Measurements from ENCODE around the gene MRM2.

MRM2 gene

DNA sequence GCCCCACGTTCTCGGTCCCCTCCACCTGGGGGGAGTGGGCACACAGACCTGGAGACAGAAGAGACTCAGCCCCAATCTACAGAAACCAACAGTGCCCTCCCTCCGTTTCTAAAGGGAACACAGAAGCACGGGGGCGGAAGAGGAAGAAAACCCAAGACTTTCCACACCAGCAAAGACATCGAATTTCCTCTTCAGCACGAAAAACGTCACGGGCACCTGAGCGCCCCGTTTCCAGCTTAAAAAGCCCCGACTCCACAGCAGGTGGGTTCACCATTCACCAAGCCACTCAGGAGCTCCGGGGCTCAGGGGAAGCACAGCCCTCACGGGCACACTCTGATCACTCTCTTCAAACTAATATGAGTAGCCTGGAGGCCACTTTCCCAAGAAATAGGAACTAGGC, 19.6 kb upstream of the MRM2 start:
- no peak for TF ChIP-seq SIN3A (IDR thresholded peaks at IDR 0.05; ENCODE audit: borderline replicate concordance, insufficient read depth, low read length)
- no peak for TF ChIP-seq REST (IDR thresholded peaks at IDR 0.05; ENCODE audit: insufficient read depth in 1 of 2, low read depth in 2 of 2, low read length in 2 of 2)
- TF ChIP-seq TAF1 (IDR thresholded peaks at IDR 0.05; ENCODE audit: borderline replicate concordance, insufficient read depth, low read length): no peak
- no peak for TF ChIP-seq FOXP2 (optimal IDR thresholded peaks at IDR 0.05; ENCODE audit: borderline replicate concordance, extremely low read depth, extremely low read length, insufficient read depth)
- TF ChIP-seq POLR2AphosphoS5 (IDR thresholded peaks at IDR 0.05; ENCODE audit: low read depth, low read length): no peak

DNA sequence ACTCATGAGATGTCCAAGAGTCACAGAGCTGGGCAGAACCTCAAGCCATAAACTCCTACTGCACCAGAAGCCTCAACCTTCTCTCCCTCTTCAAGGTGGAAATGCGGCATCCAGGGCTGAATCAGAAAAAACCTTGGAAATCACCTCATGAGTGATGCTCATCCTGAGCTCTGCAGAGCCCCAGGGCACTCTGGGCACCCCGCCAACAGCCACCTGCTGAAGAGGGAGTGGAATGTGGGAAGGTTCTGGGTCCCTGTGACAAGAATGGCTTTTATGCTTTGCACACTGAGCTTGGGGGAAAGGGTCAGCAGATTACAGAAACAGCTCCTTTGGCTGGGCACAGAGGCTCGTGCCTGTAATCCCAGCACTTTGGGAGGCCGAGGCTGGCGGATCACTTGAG, 18.8 kb upstream of the MRM2 start:
- TF ChIP-seq REST (IDR thresholded peaks at IDR 0.05; ENCODE audit: insufficient read depth in 1 of 2, low read depth in 2 of 2, low read length in 2 of 2) (no peak), POLR2AphosphoS5 (IDR thresholded peaks at IDR 0.05; ENCODE audit: low read depth, low read length) (no peak), TAF1 (IDR thresholded peaks at IDR 0.05; ENCODE audit: borderline replicate concordance, insufficient read depth, low read length) (no peak), FOXP2 (optimal IDR thresholded peaks at IDR 0.05; ENCODE audit: borderline replicate concordance, extremely low read depth, extremely low read length, insufficient read depth) (no peak), SIN3A (IDR thresholded peaks at IDR 0.05; ENCODE audit: borderline replicate concordance, insufficient read depth, low read length) (no peak)

- TF ChIP-seq SIN3A (IDR thresholded peaks at IDR 0.05; ENCODE audit: borderline replicate concordance, insufficient read depth, low read length): no peak
- no peak for TF ChIP-seq TAF1 (IDR thresholded peaks at IDR 0.05; ENCODE audit: borderline replicate concordance, insufficient read depth, low read length)
- no peak for TF ChIP-seq POLR2AphosphoS5 (IDR thresholded peaks at IDR 0.05; ENCODE audit: low read depth, low read length)
- no peak for TF ChIP-seq FOXP2 (optimal IDR thresholded peaks at IDR 0.05; ENCODE audit: borderline replicate concordance, extremely low read depth, extremely low read length, insufficient read depth)
- TF ChIP-seq REST (IDR thresholded peaks at IDR 0.05; ENCODE audit: insufficient read depth in 1 of 2, low read depth in 2 of 2, low read length in 2 of 2): no peak
Observed at GRCh38 chr7:2259480-2259879, 17.5 kb upstream of the MRM2 start.

GRCh38 chr7:2258661-2259365, 16.8 kb upstream of the MRM2 start:
- TF ChIP-seq POLR2AphosphoS5 (IDR thresholded peaks at IDR 0.05; ENCODE audit: low read depth, low read length): no peak
- TF ChIP-seq FOXP2 (optimal IDR thresholded peaks at IDR 0.05; ENCODE audit: borderline replicate concordance, extremely low read depth, extremely low read length, insufficient read depth): no peak
- no peak for TF ChIP-seq REST (IDR thresholded peaks at IDR 0.05; ENCODE audit: insufficient read depth in 1 of 2, low read depth in 2 of 2, low read length in 2 of 2)
- no peak for TF ChIP-seq TAF1 (IDR thresholded peaks at IDR 0.05; ENCODE audit: borderline replicate concordance, insufficient read depth, low read length)
- TF ChIP-seq SIN3A (IDR thresholded peaks at IDR 0.05; ENCODE audit: borderline replicate concordance, insufficient read depth, low read length): no peak

All from PFSK-1 (cell line).